PC-9 (cell line): ENCODE data around the gene PPY.

Experiments
- EZH2 ChIP-seq: fragments of 200-600 bp; sonication (generic); IDR thresholded peaks from 2 replicates; pipeline ENCODE4 v1.8.0; 2017; ENCODE audit warnings: antibody characterized with exemption, low read depth
- TF ChIP-seq, protein P1 (sequence below): fragments of 200-600 bp; sonication (generic); conservative IDR thresholded peaks from 2 replicates; pipeline ENCODE4 v1.6.1; 2017; ENCODE audit warnings: mixed run types, antibody characterized with exemption, mild to moderate bottlenecking, moderate library complexity

DNA sequence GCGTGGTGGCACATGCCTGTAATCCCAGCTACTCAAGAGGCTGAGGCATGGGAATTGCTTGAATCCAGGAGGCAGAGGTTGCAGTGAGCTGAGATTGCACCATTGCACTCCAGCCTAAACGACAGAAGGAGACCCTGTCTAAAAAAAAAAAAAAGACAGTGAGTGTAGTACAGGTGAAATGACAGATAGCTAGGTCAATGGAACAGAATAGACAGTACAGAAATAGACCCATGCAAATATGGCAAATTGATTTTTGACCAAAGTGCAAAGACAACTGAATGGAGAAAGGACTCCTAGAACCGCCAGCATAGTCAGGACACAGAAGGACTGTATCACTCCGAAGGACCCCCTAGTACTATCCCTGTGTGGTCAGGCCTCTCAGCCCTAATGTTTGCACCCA lies 28.1 kb upstream of the PPY start:
- TF ChIP-seq, protein P1, sequence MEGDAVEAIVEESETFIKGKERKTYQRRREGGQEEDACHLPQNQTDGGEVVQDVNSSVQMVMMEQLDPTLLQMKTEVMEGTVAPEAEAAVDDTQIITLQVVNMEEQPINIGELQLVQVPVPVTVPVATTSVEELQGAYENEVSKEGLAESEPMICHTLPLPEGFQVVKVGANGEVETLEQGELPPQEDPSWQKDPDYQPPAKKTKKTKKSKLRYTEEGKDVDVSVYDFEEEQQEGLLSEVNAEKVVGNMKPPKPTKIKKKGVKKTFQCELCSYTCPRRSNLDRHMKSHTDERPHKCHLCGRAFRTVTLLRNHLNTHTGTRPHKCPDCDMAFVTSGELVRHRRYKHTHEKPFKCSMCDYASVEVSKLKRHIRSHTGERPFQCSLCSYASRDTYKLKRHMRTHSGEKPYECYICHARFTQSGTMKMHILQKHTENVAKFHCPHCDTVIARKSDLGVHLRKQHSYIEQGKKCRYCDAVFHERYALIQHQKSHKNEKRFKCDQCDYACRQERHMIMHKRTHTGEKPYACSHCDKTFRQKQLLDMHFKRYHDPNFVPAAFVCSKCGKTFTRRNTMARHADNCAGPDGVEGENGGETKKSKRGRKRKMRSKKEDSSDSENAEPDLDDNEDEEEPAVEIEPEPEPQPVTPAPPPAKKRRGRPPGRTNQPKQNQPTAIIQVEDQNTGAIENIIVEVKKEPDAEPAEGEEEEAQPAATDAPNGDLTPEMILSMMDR = no peak
- TF ChIP-seq EZH2 = no peak
